ENCODE results near the gene SDF4. TPM values are rescaled to one million over a fixed set of nuclear protein-coding genes. Genes with fewer than 3 reads are reported as not detected.

The SDF4 gene
- total and polyA plus RNA-seq, 2 donors (not counting 1 experiment from before 2014, with no cell fraction given): 100 to 143 TPM

- Histone ChIP-seq H3K79me2 (ENCODE audit: control insufficient read depth, insufficient read depth, low read length) (peaks cover 81% of the 10 kb centered on the region), H4K20me1 (ENCODE audit: control insufficient read depth, insufficient read depth, low read length, poor library complexity, severe bottlenecking) (peaks cover 76% of the 10 kb centered on the region), H3K4me2 (replicated peaks; ENCODE audit: low read depth, low read length, poor library complexity, severe bottlenecking) (peak overlapping the region; percentile 92), H3K4me1 (ENCODE audit: control insufficient read depth in 2 of 2, insufficient read depth in 2 of 2, low read length in 2 of 2) (peaks cover 25 to 30% of the 10 kb centered on the region in 2 donors), H2AFZ (ENCODE audit: insufficient read depth, low read depth, low read length, poor library complexity, severe bottlenecking) (peak overlapping the region; percentile 86), H3K27ac (ENCODE audit: low read length in 2 of 2) (peak overlapping the region; percentile 29 to 91), H3K36me3 (replicated peaks in 1 of 2; ENCODE audit: control extremely low read depth in 1 of 2, control insufficient read depth in 1 of 2, extremely low read depth in 1 of 2, insufficient read depth in 2 of 2, low read length in 1 of 2) (peaks cover 0 to 33% of the 10 kb centered on the region in 2 experiments), H3K9ac (ENCODE audit: low read length) (peak overlapping the region; percentile 96), H3K4me3 (ENCODE audit: control extremely low read depth in 1 of 5, extremely low read depth in 1 of 5, insufficient read depth in 1 of 5, low read depth in 2 of 5, low read length in 4 of 5) (peak overlapping the region; percentile 86 to 98 (median 90)), H3K9me3 (ENCODE audit: control extremely low read depth in 1 of 3, control insufficient read depth in 2 of 3, insufficient read depth in 1 of 3, low read length in 2 of 3) (no peaks in the 10 kb centered on the region), H3K27me3 (replicated peaks in 1 of 4; ENCODE audit: control extremely low read depth in 1 of 4, control insufficient read depth in 3 of 4, insufficient read depth in 4 of 4, low read length in 3 of 4) (no peaks in the 10 kb centered on the region)
- Mint-ChIP-seq H3K9me3 (ENCODE audit: insufficient read depth) (no peaks in the 10 kb centered on the region), H3K4me3 (peak overlapping the region; percentile 93), H3K27me3 (no peaks in the 10 kb centered on the region), H3K27ac (peak overlapping the region; percentile 81), H3K4me1 (peaks cover 33% of the 10 kb centered on the region)
- DNase-seq: no peak
- ChIA-PET POLR2A (interaction anchor here (0.7 to 0.9 kb wide), 2 partner anchors 93 to 108 kb away, joined by 3 read pairs; no protein-coding TSS in a partner anchor), CTCF (interaction anchor here (0.6 to 2.3 kb wide), 6 partner anchors 20 to 554 kb away, joined by 3 to 18 read pairs (median 4); no protein-coding TSS in a partner anchor)
- intact Hi-C loops (cut with micrococcal nuclease): loop anchor here (5.0 to 10.0 kb wide), 2 partner anchors 76 to 196 kb away; partner anchors contain the start of genes ACAP3 and PUSL1
- no peak for TF ChIP-seq CTCF (IDR thresholded peaks at IDR 0.05)
- no peak for TF ChIP-seq EZH2 (IDR thresholded peaks at IDR 0.05; ENCODE audit: borderline replicate concordance, insufficient read depth, low read depth, low read length, poor library complexity, severe bottlenecking)
- 7% methylated on average over 15 of the region's 24 CpGs for WGBS (ENCODE audit: insufficient coverage)
- no peak for ATAC-seq (ENCODE audit: low read depth)
Measured at GRCh38 chr1:1230656-1231399, 973 bp downstream of the SDF4 start.

GRCh38 chr1:1229770-1230169 lies 2.0 kb downstream of the SDF4 start:
- H3K79me2 ChIP-seq (ENCODE audit: control insufficient read depth, insufficient read depth, low read length): peaks cover 92% of the 10 kb centered on the region
- Mint-ChIP-seq H3K4me1 (peaks cover 36% of the 10 kb centered on the region), H3K27me3 (no peaks in the 10 kb centered on the region), H3K9me3 (ENCODE audit: insufficient read depth) (no peaks in the 10 kb centered on the region), H3K4me3 (peak overlapping the region; percentile 59), H3K27ac (no peak overlapping the region)
- no peak overlapping the region for H3K4me3 ChIP-seq (ENCODE audit: control extremely low read depth in 1 of 5, extremely low read depth in 1 of 5, insufficient read depth in 1 of 5, low read depth in 2 of 5, low read length in 4 of 5)
- 92% methylated on average over 19 of the region's 19 CpGs for WGBS (ENCODE audit: insufficient coverage)
- no peaks in the 10 kb centered on the region for H3K9me3 ChIP-seq (ENCODE audit: control extremely low read depth in 1 of 3, control insufficient read depth in 2 of 3, insufficient read depth in 1 of 3, low read length in 2 of 3)
- H2AFZ ChIP-seq (ENCODE audit: insufficient read depth, low read depth, low read length, poor library complexity, severe bottlenecking): no peak overlapping the region
- no peaks in the 10 kb centered on the region for H3K27me3 ChIP-seq (replicated peaks in 1 of 4; ENCODE audit: control extremely low read depth in 1 of 4, control insufficient read depth in 3 of 4, insufficient read depth in 4 of 4, low read length in 3 of 4)
- TF ChIP-seq EZH2 (IDR thresholded peaks at IDR 0.05; ENCODE audit: borderline replicate concordance, insufficient read depth, low read depth, low read length, poor library complexity, severe bottlenecking) (no peak), CTCF (IDR thresholded peaks at IDR 0.05) (no peak)
- DNase-seq: no peak
- intact Hi-C loops (cut with micrococcal nuclease): loop anchor here (5.0 to 10.0 kb wide), 2 partner anchors 78 to 195 kb away; partner anchors contain the start of genes ACAP3 and PUSL1
- H3K4me1 ChIP-seq (ENCODE audit: control insufficient read depth in 2 of 2, insufficient read depth in 2 of 2, low read length in 2 of 2): peaks cover 25 to 30% of the 10 kb centered on the region in 2 donors
- CTCF ChIA-PET: no interaction called here
- H4K20me1 ChIP-seq (ENCODE audit: control insufficient read depth, insufficient read depth, low read length, poor library complexity, severe bottlenecking): peaks cover 87% of the 10 kb centered on the region
- H3K36me3 ChIP-seq (replicated peaks in 1 of 2; ENCODE audit: control extremely low read depth in 1 of 2, control insufficient read depth in 1 of 2, extremely low read depth in 1 of 2, insufficient read depth in 2 of 2, low read length in 1 of 2): peaks cover 0 to 41% of the 10 kb centered on the region in 2 experiments
- ATAC-seq (ENCODE audit: low read depth): no peak
- peak overlapping the region; percentile 92 for H3K4me2 ChIP-seq (replicated peaks; ENCODE audit: low read depth, low read length, poor library complexity, severe bottlenecking)
- H3K27ac ChIP-seq (ENCODE audit: low read length in 2 of 2): no peak overlapping the region
- no peak overlapping the region for H3K9ac ChIP-seq (ENCODE audit: low read length)
- POLR2A ChIA-PET: interaction anchor here (0.6 kb wide), 1 partner anchor 93 kb away, joined by 3 read pairs; no protein-coding TSS in a partner anchor

Measured in B cell (primary cell).